K562 (cell line): ENCODE results near the gene LRCH1. TPM values are rescaled to one million over a fixed set of nuclear protein-coding genes. Genes with fewer than 3 reads are reported as not detected.

Source experiments
- ATAC-seq: fragments of 200-7000 bp; cut with Tn5 transposase; 3 replicates; pipeline ENCODE4 v1.9.1; 2020; ENCODE audit warnings: moderate library complexity
- BruUV-seq: library from RNA; stranded (reverse); fragments of 400-500 nt; replicated peaks from 2 replicates; lab custom pipeline; 2021; lab: Mats Ljungman, UMichigan
- CTCF ChIA-PET: fragments of 300-600 bp; formaldehyde crosslinking; extraction: SDS; loops from one replicate; lab custom pipeline; 2021; ENCODE audit warnings: low intra/inter-chr PET ratio; lab: Yijun Ruan, JAX
- POLR2A ChIA-PET: fragments of 300-600, 350-650 bp; sonication (Branson Sonifier 250); formaldehyde crosslinking; extraction: SDS; loops from one replicate; lab custom pipeline; 2021; ENCODE audit warnings: antibody characterized with exemption, inconsistent platforms; lab: Yijun Ruan, JAX
- DNase-seq, 4 experiments: peaks; one replicate each; pipeline versions ENCODE4 v3.0.0 to v3.0.0-alpha.2; 2011 to 2018; ENCODE audit warnings: low spot score in 3 of 4, mixed read lengths in 3 of 4; ENCODE audit errors: extremely low read depth in 1 of 4
- FAIRE-seq: peaks from 2 replicates; lab custom pipeline; 2011; peaks lifted over from hg19 to GRCh38; lab: Jason Lieb, UNC
- H2AFZ ChIP-seq: 2 replicates; pipeline ENCODE4 v1.6.0; 2011; ENCODE audit warnings: low read depth, low read length, control low read depth, inconsistent platforms
- H3K27ac ChIP-seq: fragments of 200-600 bp; 3 replicates; pipeline ENCODE4 v1.8.0; 2011; ENCODE audit warnings: low read depth, mild to moderate bottlenecking, control low read depth, inconsistent platforms, low read length, moderate library complexity, mixed read lengths; ENCODE audit errors: extremely low read depth
- H3K27me3 ChIP-seq, 2 experiments: fragments of 300-600 bp in 1 of 2; 2 replicates in 1 of 2; 3 replicates in 1 of 2; pipeline versions ENCODE4 v1.6.0 to v1.8.0; 2011; ENCODE audit warnings: inconsistent platforms in 2 of 2, low read length in 2 of 2, mild to moderate bottlenecking in 1 of 2, mixed read lengths in 1 of 2, moderate library complexity in 1 of 2; ENCODE audit not compliant: control insufficient read depth in 2 of 2, insufficient read depth in 2 of 2
- H3K36me3 ChIP-seq: fragments of 300-600 bp; 3 replicates; pipeline ENCODE4 v1.8.0; 2011; ENCODE audit warnings: mild to moderate bottlenecking, low read length, inconsistent platforms; ENCODE audit not compliant: control insufficient read depth, insufficient read depth
- H3K4me1 ChIP-seq, 2 experiments: fragments of 200-600 bp in 1 of 2; replicated peaks in 1 of 2; 2 replicates in 1 of 2; 3 replicates in 1 of 2; pipeline versions ENCODE4 v1.5.1 to v1.8.0; 2011; ENCODE audit warnings: inconsistent platforms in 2 of 2, low read length in 2 of 2, mild to moderate bottlenecking in 1 of 2, mixed read lengths in 1 of 2, moderate library complexity in 1 of 2; ENCODE audit not compliant: control insufficient read depth in 2 of 2, insufficient read depth in 2 of 2
- H3K4me2 ChIP-seq: 2 replicates; pipeline ENCODE4 v1.6.1; 2011; ENCODE audit warnings: low read length, control low read depth, inconsistent platforms, mixed read lengths; ENCODE audit not compliant: insufficient read depth
- H3K4me3 ChIP-seq: fragments of 200-600 bp; sonication (generic), shearing (Covaris generic); 2 replicates; pipeline ENCODE4 v1.5.1; 2016; ENCODE audit warnings: control low read depth, inconsistent platforms
- H3K79me2 ChIP-seq: fragments of 200-600 bp; 3 replicates; pipeline ENCODE4 v1.8.0; 2011; ENCODE audit warnings: low read length, inconsistent platforms; ENCODE audit not compliant: control insufficient read depth, insufficient read depth
- H3K9ac ChIP-seq, 2 experiments: 2 replicates each; pipeline versions ENCODE4 v1.6.0 to v1.6.1; 2011; ENCODE audit warnings: low read depth in 2 of 2, low read length in 2 of 2, control low read depth in 1 of 2, inconsistent platforms in 1 of 2, mild to moderate bottlenecking in 1 of 2, mixed read lengths in 1 of 2; ENCODE audit not compliant: insufficient read depth in 1 of 2
- H3K9me1 ChIP-seq: one replicate; pipeline ENCODE4 v1.6.0; 2011; ENCODE audit warnings: inconsistent platforms, mild to moderate bottlenecking, low read length, moderate library complexity; ENCODE audit not compliant: control insufficient read depth, insufficient read depth
- H3K9me3 ChIP-seq: replicated peaks from 2 replicates; pipeline ENCODE4 v1.5.1; 2011; ENCODE audit warnings: low read depth, low read length, inconsistent platforms; ENCODE audit not compliant: control insufficient read depth, insufficient read depth
- H4K20me1 ChIP-seq: replicated peaks from 2 replicates; pipeline ENCODE4 v1.6.1; 2011; ENCODE audit warnings: low read length, inconsistent platforms, mixed read lengths; ENCODE audit not compliant: control insufficient read depth, insufficient read depth
- CC2D1A ChIP-seq: fragments of 450-650 bp; IDR thresholded peaks from 2 replicates; pipeline ENCODE4 v1.6.1; 2017; ENCODE audit warnings: mild to moderate bottlenecking
- E2F3 ChIP-seq: fragments of 250-450 bp; sonication (Bioruptor Pico); IDR thresholded peaks from 2 replicates; pipeline ENCODE4 v1.4.0; 2020; ENCODE audit warnings: mild to moderate bottlenecking
- KDM5B ChIP-seq: fragments of 200-600 bp; sonication (generic); IDR thresholded peaks from 2 replicates; pipeline ENCODE4 v1.6.1; 2012; ENCODE audit warnings: low read depth, mild to moderate bottlenecking, moderate library complexity, low read length, control low read depth, inconsistent platforms; ENCODE audit not compliant: insufficient replicate concordance
- RHOXF2B ChIP-seq: fragments of 250-450 bp; sonication (Bioruptor Pico); conservative IDR thresholded peaks from 2 replicates; pipeline ENCODE4 v1.5.1; 2021
- TBL1XR1 ChIP-seq, 2 experiments: IDR thresholded peaks; 2 replicates each; pipeline ENCODE4 v1.6.1; 2012; ENCODE audit warnings: improper control_type of control experiment in 2 of 2, low read length in 2 of 2, mild to moderate bottlenecking in 1 of 2
- TEAD4 ChIP-seq, 2 experiments: sonication (generic) in 1 of 2; formaldehyde crosslinking in 1 of 2; IDR thresholded peaks; 2 replicates each; pipeline versions ENCODE4 v1.6.1 to v1.8.0; 2012 to 2022; ENCODE audit warnings: borderline replicate concordance in 1 of 2, inconsistent platforms in 1 of 2, low read length in 1 of 2, mild to moderate bottlenecking in 1 of 2, missing genetic modification reagents in 1 of 2
- ZEB2 ChIP-seq: fragments of 450-650 bp; IDR thresholded peaks from 2 replicates; pipeline ENCODE4 v1.6.1; 2016
- ZFP36 ChIP-seq: fragments of 150-350 bp; IDR thresholded peaks from 2 replicates; pipeline ENCODE4 v1.6.1; 2018; ENCODE audit warnings: low read length, low read depth; ENCODE audit not compliant: partially characterized antibody
- ZNF232 ChIP-seq: sonication (generic); formaldehyde crosslinking; IDR thresholded peaks from 2 replicates; pipeline ENCODE4 v1.8.0; 2022; ENCODE audit warnings: mild to moderate bottlenecking, missing genetic modification reagents
- ZNF347 ChIP-seq: fragments of 450-650 bp; formaldehyde crosslinking; IDR thresholded peaks from 2 replicates; pipeline ENCODE4 v1.4.0; 2020; ENCODE audit warnings: low read depth, mild to moderate bottlenecking, moderate library complexity
- ZSCAN32 ChIP-seq: fragments of 450-650 bp; formaldehyde crosslinking; IDR thresholded peaks from 2 replicates; pipeline ENCODE4 v1.4.0; 2020; ENCODE audit warnings: mild to moderate bottlenecking, moderate library complexity
- WGBS: fragments of 100-300 bp; shearing (Covaris generic); methylation state at CpG from one replicate; pipeline ENCODE4 v1.1.6; 2016; ENCODE audit warnings: low coverage, mixed read lengths; ENCODE audit not compliant: insufficient coverage; ENCODE audit errors: missing lambda C conversion rate; 5-methylcytosine and 5-hydroxymethylcytosine counted together
- in situ Hi-C: fragments of 300-500 bp; cut with MboI; formaldehyde crosslinking; loops from 4 replicates; pipeline ENCODE4 v1.15.0; 2018; ENCODE audit warnings: inconsistent platforms, mixed read lengths
- intact Hi-C: fragments of 100-400 bp; cut with micrococcal nuclease; formaldehyde crosslinking; loops from 2 replicates; pipeline ENCODE4 v1.14.2; 2022
- polyA plus RNA-seq, 8 experiments: library from polyadenylated mRNA; depleted of rRNA in 4 of 8; stranded (reverse) in 5 of 8; unstranded in 3 of 8; fragments of >200 nt; fragmentation: Nextera tagmentation in 2 of 8; fragmentation: Illumina TruSeq in 1 of 8; extraction: Ambion mirVana in 2 of 8; extraction: Trizol in 1 of 8; gene quantifications; 2 replicates each; pipeline versions ENCODE4 v1.2.1 to v1.2.3, GENCODE V29; 2011 to 2014; ENCODE audit warnings: inconsistent platforms in 1 of 8, missing spikeins in 1 of 8
- total RNA-seq, 7 experiments: library from RNA; depleted of rRNA in 6 of 7; stranded (reverse); fragments of >200 nt in 6 of 7; fragmentation: Illumina TruSeq in 2 of 7; extraction: Trizol in 2 of 7; gene quantifications; 2 replicates each; pipeline versions ENCODE4 v1.2.1 to v1.2.3, GENCODE V29; 2011 to 2021; ENCODE audit warnings: low replicate concordance in 1 of 7
- TF ChIP-seq, protein P1 (sequence below): fragments of 250-450 bp; sonication (Bioruptor Pico); IDR thresholded peaks from 2 replicates; pipeline ENCODE4 v1.8.0; 2022; ENCODE audit warnings: inconsistent platforms, mild to moderate bottlenecking, moderate library complexity, borderline replicate concordance
- TF ChIP-seq, protein P2 (sequence below): fragments of 250-450 bp; sonication (Bioruptor Pico); IDR thresholded peaks from 2 replicates; pipeline ENCODE4 v1.5.1; 2021; ENCODE audit warnings: mild to moderate bottlenecking

Gene LRCH1
- total and polyA plus RNA-seq, 9 of the 15 experiments (the other 6 are each of a cell fraction or from before 2014, with no cell fraction given): 1.1 to 6.8 (median 3.7) TPM

DNA sequence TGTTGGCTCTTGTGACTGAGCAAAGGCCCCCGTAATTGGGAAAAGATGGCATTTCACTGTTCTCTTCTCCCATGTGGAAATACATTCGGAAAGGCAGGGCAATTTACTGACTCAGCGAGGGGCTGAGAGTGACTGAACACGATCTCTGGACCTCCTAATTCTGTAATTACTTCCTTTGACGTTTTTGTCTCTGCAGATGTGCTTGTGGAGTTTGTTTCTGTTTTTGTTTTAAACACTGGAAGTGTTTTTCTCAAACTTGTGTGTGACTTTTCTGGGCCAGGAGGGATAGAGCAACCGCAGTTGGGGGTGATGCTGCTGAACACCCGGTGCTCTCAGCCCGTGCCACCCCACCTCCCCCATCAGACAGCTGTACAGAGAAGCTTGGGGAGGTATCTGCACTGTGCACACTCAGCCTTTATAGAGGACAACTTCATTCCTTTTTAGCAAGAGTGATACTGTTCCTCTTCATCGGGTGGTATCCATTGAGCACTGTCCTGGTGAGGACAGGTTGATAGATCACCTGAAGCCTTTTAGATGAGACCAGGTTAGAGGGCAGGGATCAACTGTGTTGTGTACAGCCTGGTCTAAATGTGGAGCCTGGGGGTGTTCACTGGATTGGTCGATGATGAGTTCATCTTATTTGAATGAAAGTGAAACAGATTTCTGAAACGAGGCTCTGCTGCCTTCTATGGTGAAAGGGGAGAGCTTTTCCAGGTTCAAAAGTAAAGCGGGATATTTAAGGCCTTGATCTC, 126.6 kb downstream of the LRCH1 start:
- H2AFZ ChIP-seq: no peak overlapping the region
- no TSS peak for BruUV-seq
- H3K4me2 ChIP-seq: no peak overlapping the region
- no peaks in the 10 kb centered on the region for H4K20me1 ChIP-seq
- peaks cover 4% of the 10 kb centered on the region; the same call in 1 of the 3 replicates for H3K36me3 ChIP-seq
- no peaks in the 10 kb centered on the region for H3K79me2 ChIP-seq
- no peak for TF ChIP-seq TEAD4 (IDR thresholded peaks at IDR 0.05; ENCODE audit: low read length)
- no peak for TF ChIP-seq TEAD4 (CRISPR knock-in tag; IDR thresholded peaks at IDR 0.05; ENCODE audit: borderline replicate concordance)
- TF ChIP-seq ZSCAN32: no peak
- no peak for TF ChIP-seq E2F3 (CRISPR knock-in tag)
- TF ChIP-seq CC2D1A: no peak
- TF ChIP-seq ZEB2: no peak
- no peak for TF ChIP-seq TBL1XR1 (IDR thresholded peaks at IDR 0.05; ENCODE audit: low read length in 2 of 2)
- TF ChIP-seq ZFP36: no peak
- TF ChIP-seq, protein P1, sequence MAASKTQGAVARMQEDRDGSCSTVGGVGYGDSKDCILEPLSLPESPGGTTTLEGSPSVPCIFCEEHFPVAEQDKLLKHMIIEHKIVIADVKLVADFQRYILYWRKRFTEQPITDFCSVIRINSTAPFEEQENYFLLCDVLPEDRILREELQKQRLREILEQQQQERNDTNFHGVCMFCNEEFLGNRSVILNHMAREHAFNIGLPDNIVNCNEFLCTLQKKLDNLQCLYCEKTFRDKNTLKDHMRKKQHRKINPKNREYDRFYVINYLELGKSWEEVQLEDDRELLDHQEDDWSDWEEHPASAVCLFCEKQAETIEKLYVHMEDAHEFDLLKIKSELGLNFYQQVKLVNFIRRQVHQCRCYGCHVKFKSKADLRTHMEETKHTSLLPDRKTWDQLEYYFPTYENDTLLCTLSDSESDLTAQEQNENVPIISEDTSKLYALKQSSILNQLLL: no peak
- TF ChIP-seq, protein P2, sequence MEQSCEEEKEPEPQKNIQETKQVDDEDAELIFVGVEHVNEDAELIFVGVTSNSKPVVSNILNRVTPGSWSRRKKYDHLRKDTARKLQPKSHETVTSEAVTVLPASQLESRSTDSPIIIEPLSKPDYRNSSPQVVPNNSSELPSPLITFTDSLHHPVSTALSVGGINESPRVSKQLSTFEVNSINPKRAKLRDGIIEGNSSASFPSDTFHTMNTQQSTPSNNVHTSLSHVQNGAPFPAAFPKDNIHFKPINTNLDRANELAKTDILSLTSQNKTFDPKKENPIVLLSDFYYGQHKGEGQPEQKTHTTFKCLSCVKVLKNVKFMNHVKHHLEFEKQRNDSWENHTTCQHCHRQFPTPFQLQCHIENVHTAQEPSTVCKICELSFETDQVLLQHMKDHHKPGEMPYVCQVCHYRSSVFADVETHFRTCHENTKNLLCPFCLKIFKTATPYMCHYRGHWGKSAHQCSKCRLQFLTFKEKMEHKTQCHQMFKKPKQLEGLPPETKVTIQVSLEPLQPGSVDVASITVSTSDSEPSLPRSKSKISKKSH (CRISPR knock-in tag): no peak
- TF ChIP-seq ZNF232 (CRISPR knock-in tag): no peak
- no peak for TF ChIP-seq KDM5B
- TF ChIP-seq RHOXF2B (CRISPR knock-in tag): no peak
- no peak for TF ChIP-seq ZNF347 (CRISPR knock-in tag)
- TF ChIP-seq, all 486 proteins: peak for 0
- ChIA-PET CTCF (no interaction called here), POLR2A (no interaction called here)
- FAIRE-seq: no peak
- Histone ChIP-seq H3K9me3 (no peaks in the 10 kb centered on the region), H3K4me3 (no peak overlapping the region), H3K27ac (no peak overlapping the region), H3K9ac (no peak overlapping the region), H3K4me1 (no peaks in the 10 kb centered on the region), H3K27me3 (no peaks in the 10 kb centered on the region), H3K9me1 (no peaks in the 10 kb centered on the region)
- intact Hi-C loops: no loop called here
- DNase-seq: no peak
- in situ Hi-C loops: no loop called here
- no peak for ATAC-seq
- WGBS: 66% methylated on average over 9 of the region's 12 CpGs
